Uterus (tissue), 4 donors: Measurements from ENCODE around the gene MSANTD1. TPM values are rescaled to one million over a fixed set of nuclear protein-coding genes. Genes with fewer than 3 reads are reported as not detected.

ENCODE experiments used
- DNase-seq, 2 donors: peaks; one replicate each; pipeline ENCODE4 v3.0.0-alpha.2; 2019 to 2020
- H3K27ac ChIP-seq, 2 donors: fragments of 200-600 bp; sonication (generic); 1 replicate in 1 of 2; 2 replicates in 1 of 2; pipeline ENCODE4 v1.5.1; 2016 to 2018
- H3K27me3 ChIP-seq, 2 donors: fragments of 200-600 bp; sonication (generic); one replicate each; pipeline ENCODE4 v1.5.1; 2018 to 2019; ENCODE audit warnings: control low read depth in 1 of 2
- H3K36me3 ChIP-seq, 2 donors: fragments of 200-600 bp; sonication (generic); one replicate each; pipeline ENCODE4 v1.5.1; 2019; ENCODE audit warnings: control low read depth in 1 of 2
- H3K4me1 ChIP-seq, 2 donors: fragments of 200-600 bp; sonication (generic); one replicate each; pipeline ENCODE4 v1.5.1; 2018 to 2019; ENCODE audit warnings: control low read depth in 1 of 2
- H3K4me3 ChIP-seq, 2 donors: fragments of 200-600 bp; sonication (generic); 1 replicate in 1 of 2; 2 replicates in 1 of 2; pipeline ENCODE4 v1.5.1; 2018 to 2019; ENCODE audit warnings: mild to moderate bottlenecking in 1 of 2
- H3K9me3 ChIP-seq, 2 donors: fragments of 200-600 bp; sonication (generic); one replicate each; pipeline ENCODE4 v1.5.1; 2019; ENCODE audit warnings: control low read depth in 1 of 2
- POLR2A ChIP-seq, 2 donors: fragments of 450-650 bp; IDR thresholded peaks; one replicate each; pipeline ENCODE4 v1.6.1; 2016; ENCODE audit warnings: antibody characterized with exemption in 2 of 2, mild to moderate bottlenecking in 1 of 2, moderate library complexity in 1 of 2
- intact Hi-C: fragments of 100-400 bp; cut with DNase I; formaldehyde crosslinking; loops from one replicate; pipeline ENCODE4 v1.15.1; 2023; ENCODE audit warnings: low total_unique reads
- total RNA-seq, 4 donors: library from RNA; depleted of rRNA in 3 of 4; stranded (reverse); fragments of >200 nt in 3 of 4; gene quantifications; one replicate each; pipeline versions ENCODE4 v1.1.0 to v1.2.4, GENCODE V29; 2014 to 2023
- TF ChIP-seq, protein P1 (sequence below), 4 experiments: fragments of 200-600 bp in 2 of 4; fragments of 450-650 bp in 2 of 4; sonication (generic) in 2 of 4; IDR thresholded peaks; one replicate each; pipeline ENCODE4 v1.5.1; 2016 to 2019; ENCODE audit warnings: antibody characterized with exemption in 4 of 4, mild to moderate bottlenecking in 2 of 4, moderate library complexity in 1 of 4
- donor health status: DM: yes; HTN: yes; CAD: no.

Gene MSANTD1
- total RNA-seq, 4 donors from 2014 or later = 1.3 to 3.3 (median 2.1) TPM; not detected in 1

DNA sequence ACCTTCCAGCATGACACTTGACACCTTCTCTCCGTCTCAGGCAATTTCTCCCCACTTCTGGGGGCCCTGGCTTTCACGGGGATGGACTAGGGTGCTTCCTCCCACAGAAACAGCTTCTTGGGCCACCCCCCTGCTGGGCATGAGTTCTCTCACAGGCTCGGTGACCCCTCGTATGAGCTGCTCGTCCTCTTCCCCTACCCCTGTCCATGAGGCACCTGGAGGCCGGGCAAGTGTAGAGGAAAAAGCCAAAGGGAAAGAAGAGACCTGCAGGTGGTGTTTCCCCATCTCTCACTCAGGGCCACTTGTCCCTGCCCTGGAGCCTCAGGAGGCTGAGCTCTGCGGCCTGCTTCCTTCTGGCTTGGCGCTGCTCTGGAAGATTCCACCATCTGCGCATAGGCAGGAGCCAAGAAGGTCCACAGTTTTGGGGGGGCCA, 41.9 kb downstream of the MSANTD1 start:
- Histone ChIP-seq H3K4me1 (peaks cover 4 to 11% of the 10 kb centered on the region in 2 donors), H3K27me3 (no peaks in the 10 kb centered on the region), H3K9me3 (no peaks in the 10 kb centered on the region), H3K36me3 (no peaks in the 10 kb centered on the region), H3K4me3 (no peak overlapping the region), H3K27ac (no peak overlapping the region)
- TF ChIP-seq POLR2A (IDR thresholded peaks at IDR 0.05) = no peak
- TF ChIP-seq, protein P1, sequence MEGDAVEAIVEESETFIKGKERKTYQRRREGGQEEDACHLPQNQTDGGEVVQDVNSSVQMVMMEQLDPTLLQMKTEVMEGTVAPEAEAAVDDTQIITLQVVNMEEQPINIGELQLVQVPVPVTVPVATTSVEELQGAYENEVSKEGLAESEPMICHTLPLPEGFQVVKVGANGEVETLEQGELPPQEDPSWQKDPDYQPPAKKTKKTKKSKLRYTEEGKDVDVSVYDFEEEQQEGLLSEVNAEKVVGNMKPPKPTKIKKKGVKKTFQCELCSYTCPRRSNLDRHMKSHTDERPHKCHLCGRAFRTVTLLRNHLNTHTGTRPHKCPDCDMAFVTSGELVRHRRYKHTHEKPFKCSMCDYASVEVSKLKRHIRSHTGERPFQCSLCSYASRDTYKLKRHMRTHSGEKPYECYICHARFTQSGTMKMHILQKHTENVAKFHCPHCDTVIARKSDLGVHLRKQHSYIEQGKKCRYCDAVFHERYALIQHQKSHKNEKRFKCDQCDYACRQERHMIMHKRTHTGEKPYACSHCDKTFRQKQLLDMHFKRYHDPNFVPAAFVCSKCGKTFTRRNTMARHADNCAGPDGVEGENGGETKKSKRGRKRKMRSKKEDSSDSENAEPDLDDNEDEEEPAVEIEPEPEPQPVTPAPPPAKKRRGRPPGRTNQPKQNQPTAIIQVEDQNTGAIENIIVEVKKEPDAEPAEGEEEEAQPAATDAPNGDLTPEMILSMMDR (IDR thresholded peaks at IDR 0.05) = no peak
- intact Hi-C loops = loop anchor here (5.0 kb wide), 1 partner anchor 241 kb away; the partner anchor contains the start of gene LRPAP1
- no peak for DNase-seq

DNA sequence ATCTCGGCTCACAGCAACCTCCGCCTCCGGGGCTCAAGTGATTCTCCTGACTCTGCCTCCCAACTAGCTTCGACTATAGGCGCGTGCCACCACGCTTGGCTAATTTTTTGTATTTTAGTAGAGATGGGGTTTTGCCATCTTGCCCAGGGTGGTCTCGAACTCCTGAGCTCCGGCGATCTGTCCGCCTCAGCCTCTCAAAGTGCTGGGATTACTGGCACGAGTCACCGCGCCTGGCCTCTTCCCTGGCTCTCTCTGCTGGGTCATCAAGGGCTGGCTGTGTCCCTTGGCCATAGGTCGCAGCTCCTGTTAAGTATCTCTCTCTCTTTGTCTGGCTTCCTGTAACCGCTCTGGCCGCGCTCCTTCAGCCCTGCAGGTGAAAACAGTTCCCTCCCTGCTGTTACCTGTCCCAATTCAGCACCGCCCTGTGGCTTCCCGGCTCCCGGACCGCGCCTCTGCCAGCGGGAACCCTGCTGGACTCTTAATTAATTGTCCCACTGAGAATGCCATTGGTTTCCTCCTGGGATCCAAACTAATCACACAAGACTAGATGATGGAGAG, 42.5 kb downstream of the MSANTD1 start:
- peak overlapping the region; percentile 81 to 90 for H3K27ac ChIP-seq
- no peak for DNase-seq
- no peaks in the 10 kb centered on the region for H3K9me3 ChIP-seq
- TF ChIP-seq, protein P1 (IDR thresholded peaks at IDR 0.05) = no peak
- TF ChIP-seq POLR2A (IDR thresholded peaks at IDR 0.05) = no peak
- no peaks in the 10 kb centered on the region for H3K36me3 ChIP-seq
- no peaks in the 10 kb centered on the region for H3K27me3 ChIP-seq
- H3K4me1 ChIP-seq = peaks cover 4 to 11% of the 10 kb centered on the region in 2 donors
- intact Hi-C loops = loop anchor here (5.0 kb wide), 1 partner anchor 241 kb away; the partner anchor contains the start of gene LRPAP1
- peak overlapping the region; percentile 68 to 76 for H3K4me3 ChIP-seq

- peak; percentile 57 for DNase-seq
- Histone ChIP-seq H3K9me3 (no peaks in the 10 kb centered on the region), H3K27me3 (no peaks in the 10 kb centered on the region), H3K36me3 (no peaks in the 10 kb centered on the region), H3K27ac (peak overlapping the region; percentile 81 to 90), H3K4me3 (peak overlapping the region; percentile 68 to 76), H3K4me1 (peaks cover 4 to 11% of the 10 kb centered on the region in 2 donors)
- intact Hi-C loops = loop anchor here (5.0 kb wide), 1 partner anchor 240 kb away; the partner anchor contains the start of gene LRPAP1
- TF ChIP-seq, protein P1 (IDR thresholded peaks at IDR 0.05) = no peak
- TF ChIP-seq POLR2A (IDR thresholded peaks at IDR 0.05) = no peak
These were observed 43.1 kb downstream of the MSANTD1 start for GRCh38 chr4:3291969-3292570.

- Histone ChIP-seq H3K27me3 (no peaks in the 10 kb centered on the region), H3K4me3 (peak within 1 kb of the TSS; percentile 68 to 76), H3K27ac (peak within 1 kb of the TSS; percentile 81 to 91), H3K9me3 (no peaks in the 10 kb centered on the region), H3K4me1 (peaks cover 4 to 11% of the 10 kb centered on the region in 2 donors), H3K36me3 (no peaks in the 10 kb centered on the region)
- TF ChIP-seq POLR2A (IDR thresholded peaks at IDR 0.05) = peak; percentile 77 to 90
- TF ChIP-seq, protein P1 (IDR thresholded peaks at IDR 0.05) = no peak
- DNase-seq = peak; percentile 95
- intact Hi-C loops = loop anchor here (5.0 kb wide), 1 partner anchor 240 kb away; the partner anchor contains the start of gene LRPAP1
These were observed 43.8 kb downstream of the MSANTD1 start, which contains the start of gene RGS12 for GRCh38 chr4:3292571-3293400. TSS of gene RGS12 (plus strand) at chr4:3293021. CDS start at chr4:3316171, 23,150 bp downstream.
